HG03060 (cell line): ENCODE measurements around the gene NATD1.

Experiments used
- ATAC-seq: cut with Tn5 transposase; IDR thresholded peaks from one replicate; pipeline ENCODE4 v1.9.1; 2021; ENCODE audit warnings: low read depth, moderate number of reproducible peaks; ENCODE audit not compliant: unreplicated experiment

NATD1 gene

DNA sequence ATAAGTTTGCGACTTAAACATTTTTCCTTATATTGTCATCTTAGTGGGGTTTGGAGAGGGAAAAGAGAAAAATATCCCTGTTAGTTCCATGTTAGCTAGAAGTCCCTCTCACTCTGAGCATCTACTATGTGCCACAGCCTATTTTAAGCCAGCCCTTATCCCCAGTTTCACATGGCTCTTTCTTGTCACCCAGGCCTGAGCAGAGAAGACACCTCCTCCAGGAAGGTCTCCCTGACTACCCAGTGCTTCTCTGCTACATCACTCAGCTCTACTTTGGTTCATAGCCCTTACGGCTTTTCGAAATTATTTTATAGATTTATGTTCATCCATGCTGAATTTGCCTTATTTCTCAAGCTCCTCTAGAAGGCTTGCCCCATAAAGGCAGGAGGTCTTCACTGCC lies 24.1 kb upstream of the NATD1 start:
- no peak for ATAC-seq

DNA sequence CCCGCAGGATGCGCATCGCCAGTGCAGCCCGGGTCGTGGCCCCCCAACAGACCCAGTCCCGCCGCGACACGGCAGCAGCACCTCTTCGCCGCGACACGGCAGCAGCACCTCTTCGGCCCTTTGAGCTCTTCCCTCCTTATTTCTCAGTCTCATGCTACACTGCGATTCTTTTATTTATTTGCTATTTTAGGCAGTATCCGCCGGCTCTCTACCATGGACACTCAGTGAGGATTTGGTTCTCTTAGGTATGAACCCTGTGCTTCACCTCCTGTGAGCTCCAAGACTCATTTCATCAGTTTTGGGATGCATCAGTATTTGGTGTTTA lies 23.0 kb upstream of the NATD1 start:
- ATAC-seq, result peak; percentile 1

DNA sequence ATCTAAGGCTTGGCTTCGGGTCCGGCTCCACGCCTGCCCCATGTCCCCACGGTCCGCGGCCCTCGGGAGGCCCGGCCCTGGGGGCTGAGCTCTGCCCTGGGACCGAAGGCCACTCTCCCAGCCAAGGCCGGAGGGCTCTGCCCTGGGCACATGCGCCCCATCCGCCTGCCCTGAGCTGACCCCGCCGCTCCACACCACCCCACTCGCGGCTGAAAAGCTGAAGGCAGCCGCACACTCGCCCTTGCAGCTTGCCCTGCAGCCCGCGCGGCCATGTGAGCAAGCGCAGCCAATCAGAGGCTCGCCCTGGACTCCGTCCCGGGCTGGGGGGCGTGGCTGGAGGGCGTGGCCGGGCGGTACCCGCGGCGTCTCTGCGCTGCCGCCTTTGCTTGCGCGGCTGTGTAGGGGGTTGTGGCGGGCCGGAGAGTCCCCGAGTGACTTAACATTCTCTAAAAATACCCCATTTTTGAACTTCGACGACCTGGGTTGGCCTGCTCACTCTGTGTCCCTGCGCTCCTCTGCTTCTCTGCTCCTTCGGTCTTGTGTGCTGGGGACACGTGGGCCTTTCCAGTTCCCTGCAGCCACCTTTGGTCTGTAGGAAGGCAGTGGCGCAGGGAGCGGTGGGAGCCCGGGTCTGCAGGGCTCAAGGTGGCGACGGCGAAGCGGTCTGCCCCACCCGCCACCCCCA lies 22.5 kb upstream of the NATD1 start:
- ATAC-seq, result peak; percentile 64

DNA sequence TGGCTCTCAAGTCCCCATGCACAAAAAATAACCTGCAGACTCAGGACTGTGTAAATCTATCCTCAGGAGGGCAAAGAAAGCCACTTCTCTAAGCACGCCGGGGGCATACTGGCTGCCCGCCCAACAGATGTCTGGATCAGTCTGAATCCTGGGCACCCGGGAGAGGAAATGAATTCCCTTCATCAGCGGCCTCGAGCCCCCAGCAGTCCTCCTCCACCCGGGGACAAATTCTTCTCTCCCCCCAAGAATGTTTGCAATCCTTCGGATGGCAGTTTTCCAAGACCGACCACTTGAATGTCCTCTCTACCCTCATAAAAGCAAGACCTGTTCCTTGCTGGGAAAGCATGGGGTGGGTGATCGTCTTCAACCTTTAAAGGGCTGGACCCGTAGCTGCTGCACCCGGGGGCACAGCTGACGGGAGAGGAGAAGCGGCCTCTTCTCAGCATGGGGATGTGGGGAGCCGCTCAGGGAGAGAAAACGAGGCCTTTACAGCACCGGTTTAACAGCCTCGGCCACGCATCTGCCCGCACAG lies 21.9 kb upstream of the NATD1 start:
- no peak for ATAC-seq

DNA sequence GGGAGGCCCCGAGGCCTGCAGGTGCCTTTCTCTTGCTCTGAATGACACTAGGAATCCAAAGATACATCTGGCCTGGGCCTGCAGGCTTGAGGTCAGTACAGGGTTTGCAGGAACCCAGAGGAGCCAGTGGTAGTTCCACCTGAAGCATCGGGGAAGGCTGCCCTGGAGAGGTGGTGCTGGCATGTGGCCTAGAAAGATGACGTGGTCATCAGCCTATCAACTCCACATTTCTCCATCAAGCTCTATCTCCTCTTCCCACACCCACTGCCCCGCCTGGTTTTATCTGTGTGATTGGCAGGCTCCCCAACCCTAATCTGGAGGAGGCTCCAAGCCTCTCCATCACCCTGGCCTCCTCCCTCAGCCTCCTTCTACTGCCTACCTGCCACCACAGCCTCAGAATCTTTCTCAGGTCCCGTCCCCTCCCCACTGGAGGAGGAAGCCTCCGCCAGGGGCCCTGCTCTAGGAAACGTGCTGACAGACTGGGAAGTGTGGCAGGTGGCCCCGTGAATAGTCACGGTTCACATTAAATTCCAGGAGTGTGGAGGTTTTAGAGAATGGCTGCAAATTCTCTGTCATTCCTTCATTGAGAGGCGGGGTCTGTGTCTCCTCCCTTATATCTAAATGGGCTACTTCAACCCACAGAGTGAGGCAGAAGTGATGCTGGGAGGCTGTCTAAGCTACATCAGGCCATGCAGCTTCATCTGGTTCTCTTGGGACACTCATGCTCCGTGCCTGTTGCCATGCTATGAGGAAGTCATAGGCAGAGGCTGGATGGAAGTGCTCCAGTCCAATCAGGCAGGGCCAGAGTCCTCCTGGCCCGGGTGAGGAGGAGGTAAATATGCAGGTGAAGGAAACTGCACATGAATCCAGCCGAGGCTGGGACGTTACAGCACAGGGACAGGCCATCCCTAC lies 19.9 kb upstream of the NATD1 start:
- ATAC-seq, result no peak

DNA sequence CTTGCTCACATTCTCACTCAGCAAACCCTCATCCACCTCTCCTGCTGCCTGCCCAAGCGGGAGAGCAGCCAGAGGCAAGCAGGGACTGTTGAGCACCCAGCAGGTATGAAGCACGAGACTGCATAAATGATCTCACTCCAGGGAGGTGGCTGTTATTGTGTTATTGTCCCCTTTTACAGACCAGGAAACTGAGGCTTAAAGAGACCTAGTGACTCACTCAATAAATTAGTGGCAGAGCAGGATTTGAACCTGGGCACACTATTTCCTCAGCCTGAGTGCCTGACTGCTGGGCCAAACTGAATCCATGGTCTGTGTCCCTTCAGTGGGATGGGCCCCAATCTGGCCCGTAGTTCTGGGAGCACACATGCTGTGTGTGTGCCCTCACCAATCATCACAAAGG lies 19.0 kb upstream of the NATD1 start:
- no peak for ATAC-seq

DNA sequence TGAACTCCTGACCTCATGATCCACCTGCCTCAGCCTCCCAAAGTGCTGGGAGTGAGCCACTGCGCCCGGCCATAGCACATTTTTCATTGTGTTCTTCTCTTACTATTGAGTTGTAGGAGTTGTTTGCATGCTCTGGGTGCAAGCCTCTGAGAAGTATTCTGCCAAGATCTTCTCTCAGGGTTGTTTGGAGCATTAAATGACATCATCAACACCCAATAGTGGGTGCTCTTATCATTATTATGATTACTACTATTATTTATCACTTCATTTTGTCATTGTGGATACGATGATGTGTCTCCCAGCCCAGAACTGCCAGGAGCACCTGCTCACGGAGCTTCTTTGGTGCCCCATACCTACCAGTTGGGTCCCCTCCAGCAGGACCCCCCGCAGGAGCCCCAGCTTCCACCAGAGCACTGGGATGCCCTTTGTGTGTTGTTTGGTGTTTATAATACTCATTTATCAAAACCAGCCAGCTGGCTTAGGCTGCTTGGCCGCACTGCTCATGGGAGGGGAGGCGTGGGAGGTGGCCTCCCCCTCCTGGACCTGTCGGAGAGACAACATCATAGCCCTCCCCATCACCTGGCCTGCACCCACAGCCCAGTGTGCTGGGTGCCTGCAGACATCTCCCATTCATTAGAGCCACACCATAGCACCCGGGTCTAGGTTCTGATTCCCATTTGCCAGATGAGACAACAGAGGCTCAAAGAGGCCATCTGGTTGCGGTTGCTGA lies 18.4 kb upstream of the NATD1 start:
- ATAC-seq, result no peak

DNA sequence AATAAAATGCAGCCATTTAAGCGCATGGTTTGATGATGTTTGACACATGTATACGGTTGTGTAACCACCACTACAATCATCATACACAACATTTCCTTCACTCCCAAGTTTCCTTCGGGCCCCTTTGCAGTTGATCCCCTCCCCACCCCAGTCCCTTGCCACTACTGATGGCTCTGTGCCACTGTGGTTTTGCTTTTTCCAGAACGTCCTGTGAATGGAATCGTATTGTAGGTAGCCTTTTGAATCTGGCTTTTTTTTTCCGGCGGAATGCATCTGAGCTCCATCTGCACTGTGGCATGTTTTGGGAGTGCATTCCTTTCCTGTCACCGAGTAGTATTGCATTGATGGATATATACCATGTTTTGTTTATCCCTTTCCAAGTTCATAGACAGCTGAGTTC lies 16.2 kb upstream of the NATD1 start:
- no peak for ATAC-seq

DNA sequence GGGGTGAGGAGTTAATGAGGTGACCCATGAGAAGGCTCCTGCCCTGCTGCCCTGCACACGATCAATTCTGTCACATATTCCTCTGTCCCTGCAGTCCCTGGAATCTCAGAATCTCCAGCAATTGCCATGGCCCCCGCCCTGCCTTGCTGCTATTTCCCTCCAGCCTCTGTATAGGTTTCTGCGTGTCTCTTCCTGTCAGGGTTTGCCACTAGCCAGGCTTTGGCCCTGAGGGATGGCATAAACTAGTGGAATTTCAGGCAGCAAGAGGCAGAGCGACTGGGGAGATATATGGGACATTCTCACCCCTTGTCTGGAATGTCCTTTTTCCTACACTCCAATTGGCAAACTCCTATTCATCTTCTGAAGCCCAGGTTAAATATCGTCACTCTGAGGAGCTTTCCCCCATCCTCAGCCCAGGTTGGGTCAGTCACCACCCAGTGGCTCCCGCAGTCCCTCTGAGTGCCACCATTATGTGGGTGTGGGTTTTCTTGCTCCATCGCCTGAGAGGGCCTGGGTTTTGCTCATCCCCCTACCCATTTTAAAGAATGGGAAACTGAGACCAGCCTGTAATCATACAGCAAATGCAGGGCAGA lies 15.5 kb upstream of the NATD1 start:
- ATAC-seq, result no peak

DNA sequence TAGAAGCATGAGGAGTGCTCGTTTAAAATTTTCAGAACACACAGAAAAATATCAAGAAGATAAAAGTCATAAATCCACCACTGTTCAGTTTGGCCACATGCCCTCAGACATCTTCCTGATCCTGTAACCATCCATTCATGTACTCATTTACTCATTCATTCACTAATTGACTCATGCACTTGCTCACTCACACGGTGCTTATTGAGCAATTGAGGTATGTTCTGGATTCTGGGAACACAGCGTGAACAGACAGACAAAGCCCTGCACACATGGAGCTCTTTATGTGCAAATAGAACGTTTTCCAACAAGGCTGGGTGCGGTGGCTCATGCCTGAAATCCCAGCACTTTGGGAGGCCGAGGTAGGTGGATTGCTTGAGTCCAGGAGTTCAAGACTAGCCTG lies 10.2 kb upstream of the NATD1 start:
- no peak for ATAC-seq

DNA sequence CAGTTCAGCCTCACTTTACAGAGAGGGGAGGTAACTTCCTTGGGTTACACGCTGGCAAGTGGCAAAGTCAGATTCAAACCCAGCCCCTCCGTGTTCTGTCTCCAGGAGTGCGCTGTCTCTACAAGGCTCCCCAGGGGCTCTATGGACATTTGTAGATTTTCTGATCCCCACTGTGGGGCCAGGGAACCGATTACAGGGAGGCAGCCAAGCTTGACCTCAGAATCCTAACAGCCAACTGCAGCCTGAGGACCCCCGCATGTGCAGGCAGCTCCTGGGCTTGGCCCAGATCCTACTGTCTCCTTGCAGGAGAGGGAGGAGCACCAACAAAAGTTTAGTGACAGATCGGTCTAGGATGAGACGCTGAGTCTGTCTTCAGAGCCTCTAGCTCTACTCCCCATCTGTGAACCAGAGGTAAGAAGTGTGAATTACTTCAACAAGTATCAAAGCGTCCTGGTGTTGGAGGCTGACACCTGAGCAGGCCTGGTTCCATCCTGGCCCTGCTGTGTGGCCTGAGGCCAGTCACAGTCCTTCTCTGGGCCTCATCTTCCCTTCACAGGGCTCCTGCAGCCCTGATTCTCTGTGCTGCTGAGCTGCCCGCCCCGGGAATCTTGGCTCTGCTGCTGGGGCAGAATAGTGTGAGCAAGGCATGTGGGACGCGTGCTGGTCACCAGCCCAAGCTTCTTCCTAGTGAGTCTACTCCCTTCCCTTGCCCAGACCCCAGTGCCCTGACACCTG lies 9.2 kb upstream of the NATD1 start:
- ATAC-seq, result no peak

DNA sequence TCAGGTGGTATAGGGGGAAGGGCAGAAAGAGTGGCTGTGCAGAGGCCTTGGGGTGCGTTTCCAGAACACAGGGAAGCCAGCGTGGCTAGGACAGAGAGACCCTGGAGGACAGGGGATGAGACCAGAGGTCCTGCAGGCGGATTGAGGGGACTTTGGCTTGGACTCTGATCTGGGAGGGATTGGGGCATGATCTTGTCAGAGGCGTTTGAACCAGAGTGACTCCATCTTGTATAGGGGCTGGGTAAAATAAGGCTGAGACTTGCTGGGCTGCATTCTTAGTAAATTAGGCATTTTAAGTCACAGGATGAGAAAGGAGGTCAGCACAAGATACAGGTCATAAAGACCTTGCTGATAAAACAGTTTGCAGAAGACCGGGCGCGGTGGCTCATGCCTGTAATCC lies 5.4 kb upstream of the NATD1 start:
- ATAC-seq, result no peak

DNA sequence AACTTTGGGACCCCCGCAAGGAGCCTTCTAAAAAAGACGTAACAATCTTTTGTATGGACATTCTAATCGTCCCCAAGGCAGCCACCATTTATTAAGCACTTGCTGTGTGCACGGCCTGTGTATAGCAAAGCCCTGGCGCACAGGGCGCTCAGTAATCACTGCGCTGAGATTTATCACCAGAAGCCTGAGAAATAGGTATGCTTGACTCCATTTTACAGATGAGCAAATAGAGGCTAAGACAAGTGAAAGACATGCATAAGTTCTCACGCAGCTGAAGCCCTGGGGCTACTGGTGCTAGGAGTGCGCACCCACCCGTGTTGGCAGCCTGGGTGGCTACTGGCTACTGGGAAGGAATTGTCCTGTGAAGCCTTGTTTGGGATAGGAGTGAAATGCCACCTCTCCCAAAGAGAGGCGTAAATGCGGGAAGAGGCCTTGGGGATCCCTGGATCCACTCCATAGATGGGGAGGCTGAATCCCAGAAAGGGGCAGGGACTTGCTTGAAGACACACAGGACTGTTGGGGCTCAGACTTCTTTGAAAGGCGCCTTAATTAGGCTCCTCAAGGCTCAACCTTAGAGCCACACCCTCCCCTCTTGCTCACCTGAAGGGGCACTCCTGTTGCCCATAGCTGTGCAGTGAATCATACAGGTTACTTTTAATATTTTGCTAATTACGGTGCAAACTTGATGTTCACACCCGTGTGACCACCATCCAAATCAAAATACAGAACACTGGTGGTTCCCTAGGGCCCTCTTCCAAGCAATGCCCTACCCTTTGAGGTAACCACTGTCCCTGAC lies 634 bp upstream of the NATD1 start:
- ATAC-seq, result no peak

DNA sequence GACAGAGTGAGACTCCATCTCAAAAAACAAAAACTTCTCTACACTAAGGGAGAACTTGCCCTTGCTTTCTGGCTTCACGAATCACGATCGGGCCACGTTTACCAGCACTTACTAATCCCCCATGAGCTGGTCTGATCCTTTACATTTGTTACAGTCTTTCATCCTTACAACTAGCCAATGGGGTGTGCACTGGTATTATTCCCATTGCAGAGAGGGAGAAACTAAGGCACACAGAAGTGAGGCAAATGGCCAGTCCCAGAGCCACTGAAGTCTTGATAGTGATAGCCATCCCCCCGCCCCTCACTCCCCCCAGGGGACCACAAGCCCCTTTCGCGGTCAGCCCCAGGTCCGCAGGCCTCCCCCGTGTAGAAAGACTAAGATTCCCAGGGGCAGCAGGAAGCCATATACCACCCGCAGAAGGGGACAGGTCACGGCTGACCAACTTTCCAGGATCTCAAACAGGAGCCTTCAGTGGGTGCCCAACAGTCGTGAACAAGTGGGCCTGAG lies 868 bp downstream of the NATD1 start:
- no peak for ATAC-seq

DNA sequence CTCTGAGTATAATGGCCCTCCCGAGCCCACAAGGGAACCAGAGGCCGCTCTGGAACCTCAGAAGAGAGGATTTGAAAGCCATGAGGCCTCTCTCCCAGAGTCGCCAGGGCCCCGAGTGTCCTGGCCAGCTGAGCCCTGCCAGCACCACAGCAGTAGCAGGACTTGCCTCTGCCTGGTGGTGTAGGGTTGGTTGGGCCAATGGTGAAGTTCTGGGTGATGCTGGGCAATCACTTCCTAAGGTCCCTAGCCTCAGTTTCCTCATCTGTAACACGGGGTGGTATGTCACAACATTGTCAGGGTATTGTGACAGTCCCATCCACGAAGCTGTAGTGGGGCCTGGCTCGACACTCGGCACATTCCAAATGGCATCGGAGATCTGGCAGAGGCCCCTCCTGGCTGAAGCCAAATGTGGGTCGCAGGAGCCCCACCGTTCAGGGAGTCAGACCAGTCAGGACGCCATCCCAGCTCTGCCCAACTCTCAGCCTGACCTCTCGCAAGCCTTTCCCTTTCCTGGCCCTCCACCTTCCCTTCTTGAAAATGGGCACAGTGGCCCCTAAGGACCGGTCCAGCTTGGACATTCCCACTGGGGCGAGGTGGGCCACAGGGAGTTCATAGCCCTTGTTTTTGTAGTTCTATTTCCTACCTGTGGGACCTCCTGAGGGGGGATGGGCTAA lies 1.7 kb downstream of the NATD1 start:
- no peak for ATAC-seq

DNA sequence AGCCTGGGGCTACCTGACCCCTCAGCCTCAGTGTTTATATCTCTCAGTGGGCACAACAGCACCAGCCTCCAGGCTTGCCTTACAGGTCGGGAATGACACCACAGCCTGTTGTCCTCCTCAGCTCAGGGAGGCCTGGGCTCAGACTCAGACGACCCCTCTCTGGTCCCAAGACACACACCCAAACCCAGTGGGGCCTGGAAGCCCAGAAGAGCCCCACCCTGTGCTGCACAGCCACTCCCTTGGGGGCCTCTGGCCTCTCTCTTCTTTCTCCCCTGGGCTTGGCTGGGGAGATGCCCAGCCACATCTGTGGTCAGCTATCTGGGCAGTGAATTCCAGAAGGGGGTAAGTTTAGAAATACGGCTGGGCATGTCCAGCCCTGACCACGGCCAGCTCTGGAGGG lies 2.4 kb downstream of the NATD1 start:
- no peak for ATAC-seq

DNA sequence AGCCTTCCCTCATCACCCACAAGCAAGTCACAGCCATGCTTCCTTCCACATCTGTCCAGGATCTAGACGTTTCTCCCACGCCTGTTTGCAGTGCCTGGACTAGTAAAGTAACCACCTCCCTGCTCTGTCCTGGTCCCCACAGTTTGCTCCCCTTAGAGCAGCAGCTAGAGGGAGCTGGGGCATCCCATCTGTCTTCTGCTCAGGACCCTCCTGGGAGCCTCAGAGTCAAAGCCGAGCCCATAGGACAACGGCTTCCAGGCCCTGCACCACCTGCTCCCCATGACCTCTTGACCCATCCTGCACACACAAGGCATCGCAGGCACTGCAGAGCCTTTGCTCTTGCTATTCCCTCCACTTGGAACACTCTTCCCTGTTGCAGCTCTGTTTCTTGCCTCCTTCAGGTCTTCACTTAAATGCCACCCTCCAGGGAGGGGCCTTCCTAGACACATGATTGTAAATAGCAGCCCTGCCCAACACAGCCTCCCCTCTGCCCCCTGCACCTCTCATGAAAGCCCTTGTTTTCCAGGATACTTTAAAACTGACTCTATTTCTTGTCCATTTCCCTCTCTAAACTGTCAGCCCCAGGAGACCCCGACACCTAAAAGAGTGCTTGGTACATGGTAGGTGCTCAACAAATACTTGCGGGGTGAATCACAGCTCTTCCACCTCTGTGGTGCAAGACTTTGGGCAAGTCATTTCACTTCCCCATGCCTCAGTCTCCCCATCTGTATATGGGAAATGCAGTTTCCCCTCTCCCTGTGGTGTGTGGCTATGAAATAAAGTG lies 3.1 kb downstream of the NATD1 start:
- ATAC-seq, result no peak
